22Rv1 (cell line): ENCODE measurements around the gene GNMT.

ENCODE experiments used
- CTCF ChIP-seq: fragments of 450-650 bp; IDR thresholded peaks from 2 replicates; pipeline ENCODE4 v1.5.1; 2017; ENCODE audit warnings: mild to moderate bottlenecking
- ZFX ChIP-seq: fragments of 450-650 bp; IDR thresholded peaks from 2 replicates; pipeline ENCODE4 v1.6.1; 2017; ENCODE audit warnings: antibody characterized with exemption, borderline replicate concordance

GRCh38 chr6:42933205-42933604, 27.3 kb upstream of the GNMT start:
- TF ChIP-seq CTCF: no peak
- TF ChIP-seq ZFX: no peak
